ENCODE data around the gene JMJD1C. TPM values are rescaled to one million over a fixed set of nuclear protein-coding genes. Genes with fewer than 3 reads are reported as not detected.

Gene JMJD1C
- total RNA-seq, 1 donor from 2014 or later, result 143 TPM

DNA sequence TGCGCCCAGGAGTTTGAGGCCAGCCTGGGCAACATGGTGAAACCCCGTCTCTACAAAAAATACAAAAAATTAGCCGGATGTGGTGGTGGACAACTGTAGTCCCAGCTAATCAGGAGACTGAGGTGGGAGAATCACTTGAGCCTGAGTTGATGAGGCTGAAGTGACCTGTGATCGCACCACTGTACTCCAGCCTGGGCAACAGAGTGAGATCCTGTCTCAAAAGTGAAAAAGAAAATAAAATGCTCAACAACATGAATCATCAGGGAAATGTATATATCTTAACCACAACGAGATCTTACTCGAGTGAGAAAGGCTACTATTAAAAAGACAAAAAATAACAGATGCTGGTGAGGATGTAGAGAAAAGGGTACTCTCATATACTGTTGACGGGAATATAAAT is 72.7 kb downstream of the JMJD1C start:
- Histone ChIP-seq H3K79me2 (ENCODE audit: low read depth) (peaks cover 99% of the 10 kb centered on the region), H3K4me3 (no peak overlapping the region), H4K20me1 (ENCODE audit: low read depth) (peaks cover 10% of the 10 kb centered on the region), H3K9me3 (ENCODE audit: low read depth) (no peaks in the 10 kb centered on the region), H3K27me3 (no peaks in the 10 kb centered on the region), H3K4me2 (no peak overlapping the region), H3F3A (ENCODE audit: low read depth) (no peaks in the 10 kb centered on the region), H3K9ac (no peak overlapping the region), H3K36me3 (peaks cover 7% of the 10 kb centered on the region), H3K4me1 (no peaks in the 10 kb centered on the region), H2AFZ (replicated peaks) (no peak overlapping the region), H3K27ac (no peak overlapping the region)
- DNase-seq (ENCODE audit: low spot score), result no peak
- Mint-ChIP-seq H3K36me3 (peaks cover 41% of the 10 kb centered on the region), H3K4me3 (no peak overlapping the region), H3K27ac (no peak overlapping the region), H3K27me3 (ENCODE audit: insufficient read depth, low read depth) (peaks cover 2% of the 10 kb centered on the region), H3K4me1 (no peaks in the 10 kb centered on the region), H3K9me3 (peaks cover 49% of the 10 kb centered on the region)
- TF ChIP-seq, protein P1, sequence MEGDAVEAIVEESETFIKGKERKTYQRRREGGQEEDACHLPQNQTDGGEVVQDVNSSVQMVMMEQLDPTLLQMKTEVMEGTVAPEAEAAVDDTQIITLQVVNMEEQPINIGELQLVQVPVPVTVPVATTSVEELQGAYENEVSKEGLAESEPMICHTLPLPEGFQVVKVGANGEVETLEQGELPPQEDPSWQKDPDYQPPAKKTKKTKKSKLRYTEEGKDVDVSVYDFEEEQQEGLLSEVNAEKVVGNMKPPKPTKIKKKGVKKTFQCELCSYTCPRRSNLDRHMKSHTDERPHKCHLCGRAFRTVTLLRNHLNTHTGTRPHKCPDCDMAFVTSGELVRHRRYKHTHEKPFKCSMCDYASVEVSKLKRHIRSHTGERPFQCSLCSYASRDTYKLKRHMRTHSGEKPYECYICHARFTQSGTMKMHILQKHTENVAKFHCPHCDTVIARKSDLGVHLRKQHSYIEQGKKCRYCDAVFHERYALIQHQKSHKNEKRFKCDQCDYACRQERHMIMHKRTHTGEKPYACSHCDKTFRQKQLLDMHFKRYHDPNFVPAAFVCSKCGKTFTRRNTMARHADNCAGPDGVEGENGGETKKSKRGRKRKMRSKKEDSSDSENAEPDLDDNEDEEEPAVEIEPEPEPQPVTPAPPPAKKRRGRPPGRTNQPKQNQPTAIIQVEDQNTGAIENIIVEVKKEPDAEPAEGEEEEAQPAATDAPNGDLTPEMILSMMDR (IDR thresholded peaks at IDR 0.05), result no peak
- no peak for TF ChIP-seq EZH2phosphoT487 (IDR thresholded peaks at IDR 0.05)
- no peak for TF ChIP-seq EZH2 (IDR thresholded peaks at IDR 0.05)

DNA sequence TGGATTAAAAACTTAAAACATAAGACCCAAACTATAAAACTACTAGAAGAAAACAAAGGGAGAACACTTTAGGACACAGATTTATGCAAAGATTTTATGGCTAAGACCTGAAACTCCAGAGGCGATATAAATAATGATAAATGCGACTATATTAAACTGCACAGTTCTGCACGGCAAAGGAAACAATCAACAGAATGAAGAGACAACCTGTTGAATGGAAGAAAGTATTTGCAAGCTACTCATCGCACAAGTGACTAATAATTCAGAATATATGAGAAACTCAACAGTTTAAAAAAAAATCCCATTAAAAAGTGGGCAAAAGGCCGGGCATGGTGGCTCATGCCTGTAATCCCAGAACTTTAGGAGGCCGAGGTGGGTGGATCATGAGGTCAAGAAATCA is 73.6 kb downstream of the JMJD1C start:
- Histone ChIP-seq H3K36me3 (peaks cover 7% of the 10 kb centered on the region), H3K4me2 (no peak overlapping the region), H3K9ac (no peak overlapping the region), H4K20me1 (ENCODE audit: low read depth) (peaks cover 14% of the 10 kb centered on the region), H3K9me3 (ENCODE audit: low read depth) (no peaks in the 10 kb centered on the region), H3K4me3 (no peak overlapping the region), H3K27me3 (no peaks in the 10 kb centered on the region), H3F3A (ENCODE audit: low read depth) (no peaks in the 10 kb centered on the region), H3K4me1 (no peaks in the 10 kb centered on the region), H3K79me2 (ENCODE audit: low read depth) (peaks cover 98% of the 10 kb centered on the region), H2AFZ (replicated peaks) (no peak overlapping the region), H3K27ac (no peak overlapping the region)
- Mint-ChIP-seq H3K36me3 (peaks cover 43% of the 10 kb centered on the region), H3K27ac (no peak overlapping the region), H3K27me3 (ENCODE audit: insufficient read depth, low read depth) (peaks cover 2% of the 10 kb centered on the region), H3K4me3 (no peak overlapping the region), H3K9me3 (peaks cover 55% of the 10 kb centered on the region), H3K4me1 (no peaks in the 10 kb centered on the region)
- DNase-seq (ENCODE audit: low spot score), result no peak
- TF ChIP-seq EZH2phosphoT487 (IDR thresholded peaks at IDR 0.05) (no peak), EZH2 (IDR thresholded peaks at IDR 0.05) (no peak)
- TF ChIP-seq, protein P1 (IDR thresholded peaks at IDR 0.05), result no peak

- no peak overlapping the region for H2AFZ ChIP-seq (replicated peaks)
- H3K79me2 ChIP-seq (ENCODE audit: low read depth), result peaks cover 99% of the 10 kb centered on the region
- TF ChIP-seq EZH2 (IDR thresholded peaks at IDR 0.05) (no peak), EZH2phosphoT487 (IDR thresholded peaks at IDR 0.05) (no peak)
- TF ChIP-seq, protein P1 (IDR thresholded peaks at IDR 0.05), result no peak
- Mint-ChIP-seq H3K4me1 (no peaks in the 10 kb centered on the region), H3K9me3 (peaks cover 59% of the 10 kb centered on the region), H3K4me3 (no peak overlapping the region), H3K36me3 (peaks cover 47% of the 10 kb centered on the region), H3K27me3 (ENCODE audit: insufficient read depth, low read depth) (peaks cover 3% of the 10 kb centered on the region), H3K27ac (no peak overlapping the region)
- no peak overlapping the region for H3K4me2 ChIP-seq
- no peak overlapping the region for H3K4me3 ChIP-seq
- no peaks in the 10 kb centered on the region for H3K9me3 ChIP-seq (ENCODE audit: low read depth)
- no peak overlapping the region for H3K9ac ChIP-seq
- DNase-seq (ENCODE audit: low spot score), result no peak
- H3K27me3 ChIP-seq, result no peaks in the 10 kb centered on the region
- peaks cover 7% of the 10 kb centered on the region for H3K36me3 ChIP-seq
- H4K20me1 ChIP-seq (ENCODE audit: low read depth), result peaks cover 15% of the 10 kb centered on the region
- H3K27ac ChIP-seq, result no peak overlapping the region
- H3K4me1 ChIP-seq, result no peaks in the 10 kb centered on the region
- no peaks in the 10 kb centered on the region for H3F3A ChIP-seq (ENCODE audit: low read depth)
These were observed 74.0 kb downstream of the JMJD1C start for GRCh38 chr10:63391812-63392211.
